WTC11 (cell line): ENCODE measurements around the gene GPC6.

Source experiments
- CTCF ChIP-seq: fragments of 200-600 bp; IDR thresholded peaks from 2 replicates; pipeline ENCODE4 v1.8.0; 2022; ENCODE audit warnings: antibody characterized with exemption
- FOXP4 ChIP-seq: sonication (generic); formaldehyde crosslinking; IDR thresholded peaks from 2 replicates; pipeline ENCODE4 v1.8.0; 2022; ENCODE audit warnings: mild to moderate bottlenecking, missing genetic modification reagents
- MAX ChIP-seq: sonication (generic); formaldehyde crosslinking; IDR thresholded peaks from 2 replicates; pipeline ENCODE4 v1.8.0; 2022; ENCODE audit warnings: mild to moderate bottlenecking, missing genetic modification reagents
- MYBL2 ChIP-seq: sonication (generic); formaldehyde crosslinking; IDR thresholded peaks from 2 replicates; pipeline ENCODE4 v1.8.1; 2023; ENCODE audit warnings: mild to moderate bottlenecking, moderate library complexity, missing genetic modification reagents

- TF ChIP-seq MYBL2 (CRISPR knock-in tag) (no peak), CTCF (no peak), FOXP4 (CRISPR knock-in tag) (no peak), MAX (no peak)
These were observed 1101.9 kb downstream of the GPC6 start for GRCh38 chr13:94328381-94329041.
